GM19397 (cell line): Measurements from ENCODE around the gene ATXN7L1.
"Not testable (repeated sequence)": the region's sequence is repeated elsewhere in the genome, so short reads cannot be mapped to it uniquely, and the experiment has no call there.

Source experiments
- ATAC-seq: cut with Tn5 transposase; IDR thresholded peaks from one replicate; pipeline ENCODE4 v1.9.1; 2021; ENCODE audit warnings: mild to moderate bottlenecking, moderate library complexity; ENCODE audit not compliant: unreplicated experiment

The ATXN7L1 gene

DNA sequence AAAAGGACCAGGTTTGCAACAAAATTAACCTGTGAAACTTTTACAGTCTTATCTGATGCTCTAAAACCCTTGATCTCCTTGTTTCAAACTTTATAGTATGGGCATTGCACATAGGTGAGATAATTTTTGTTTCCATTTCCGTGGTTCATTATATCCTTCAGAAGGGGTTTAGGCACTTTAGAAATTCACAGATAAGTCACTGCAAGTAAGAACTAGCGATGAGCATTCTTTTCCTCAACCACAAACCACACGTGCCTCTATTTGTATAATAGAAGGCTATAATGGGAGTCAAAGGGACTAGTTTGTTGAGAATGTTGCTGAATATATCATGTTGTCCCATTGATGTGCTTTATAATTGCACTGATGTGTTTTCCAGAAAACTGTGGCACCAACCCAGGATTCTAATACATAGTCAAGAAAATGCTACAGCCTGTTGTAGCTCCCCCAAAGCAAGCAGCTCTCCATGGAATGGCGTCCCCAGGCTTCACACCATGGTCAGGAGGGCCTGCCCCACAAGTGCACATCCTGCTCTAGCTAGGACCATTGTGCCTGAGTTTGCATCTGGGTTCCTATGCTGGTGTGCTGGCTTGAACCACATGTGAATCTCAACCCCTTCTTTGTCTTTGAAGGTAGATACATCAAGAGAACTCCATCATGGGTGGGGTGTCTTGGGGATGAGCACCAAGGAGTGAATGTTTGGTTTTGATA is 14.0 kb upstream of the ATXN7L1 start:
- ATAC-seq, result no peak

DNA sequence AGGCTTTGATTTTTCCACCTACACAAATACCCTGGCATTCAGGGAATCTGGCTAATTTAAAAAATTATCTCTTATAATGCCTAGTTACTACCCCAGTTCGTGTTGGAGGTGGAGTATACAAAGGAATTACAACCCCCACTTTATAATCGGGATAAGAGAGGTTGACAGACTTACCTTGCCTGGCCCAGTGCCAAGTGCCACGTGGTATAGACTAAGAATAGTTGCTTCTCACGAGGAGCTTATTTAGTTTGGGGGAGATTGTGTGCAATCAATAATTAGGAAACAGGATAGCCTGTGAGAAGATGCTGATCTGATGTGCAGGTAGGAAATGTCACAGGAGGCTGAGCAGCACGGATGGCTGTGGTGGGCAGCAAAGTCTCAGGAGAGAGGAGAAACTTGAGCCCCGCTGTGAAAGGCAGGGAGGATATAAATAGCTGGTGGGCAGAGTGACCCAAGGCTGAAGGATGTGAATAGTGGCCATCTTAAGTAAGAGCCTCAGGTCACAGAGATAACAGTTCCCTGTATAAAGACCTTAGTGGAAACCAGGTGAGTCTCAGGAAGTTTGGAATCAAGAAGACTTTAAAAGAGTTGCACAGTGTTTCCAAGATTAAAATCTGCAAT is 11.3 kb upstream of the ATXN7L1 start:
- no peak for ATAC-seq

DNA sequence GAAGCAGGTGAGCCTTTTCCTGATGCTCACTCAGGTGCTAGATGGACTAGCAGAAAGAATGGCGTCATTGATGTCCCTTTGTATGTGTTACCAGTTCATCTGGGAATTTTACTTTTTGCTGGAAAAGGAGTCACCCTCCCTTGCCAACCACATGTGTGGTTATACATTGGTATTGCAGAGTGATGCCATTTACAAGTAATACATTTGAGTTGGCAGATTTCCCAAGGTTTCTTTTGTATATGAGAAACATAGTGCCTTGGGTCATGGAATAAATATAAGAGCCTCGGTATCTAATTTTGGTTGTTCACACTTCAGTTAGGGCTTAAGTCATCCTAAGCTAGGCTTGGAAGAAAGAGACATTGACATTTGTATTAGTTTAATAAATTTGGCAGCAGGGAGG is 10.4 kb upstream of the ATXN7L1 start:
- ATAC-seq, result no peak

DNA sequence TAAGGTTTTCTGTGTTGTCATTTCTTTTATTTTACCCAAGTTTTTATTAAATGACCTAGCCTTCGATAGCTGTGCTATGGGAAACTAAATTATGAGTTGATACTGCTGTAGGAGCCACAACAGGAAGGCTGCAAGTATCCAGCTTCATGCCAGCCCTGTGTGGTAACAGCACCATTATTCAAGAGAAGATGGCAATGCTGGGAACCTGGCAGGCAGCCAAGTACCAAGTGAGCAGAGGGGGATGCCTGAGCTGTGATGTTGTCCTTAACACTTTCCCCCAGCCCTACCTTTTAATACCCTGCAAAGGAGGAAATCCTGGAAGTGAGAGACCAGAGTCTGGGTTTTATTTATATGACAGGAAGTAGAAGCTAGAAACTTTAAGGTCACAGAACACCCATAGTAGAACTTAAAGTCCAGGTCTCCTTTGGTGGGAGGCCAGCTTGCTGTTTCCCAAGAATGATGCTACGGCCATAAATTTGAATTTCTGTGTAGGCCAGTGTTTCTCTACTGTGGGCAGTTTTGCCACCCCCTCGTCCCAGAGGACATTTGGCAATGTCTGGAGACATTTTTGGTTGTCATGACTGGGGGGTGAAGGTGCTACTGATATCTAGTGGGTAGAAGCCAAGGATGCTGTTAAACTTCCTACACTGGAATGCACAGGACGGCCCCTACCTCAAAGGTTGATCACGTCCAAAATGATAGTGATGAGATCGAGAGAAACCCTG is 9.2 kb upstream of the ATXN7L1 start:
- ATAC-seq, result no peak

DNA sequence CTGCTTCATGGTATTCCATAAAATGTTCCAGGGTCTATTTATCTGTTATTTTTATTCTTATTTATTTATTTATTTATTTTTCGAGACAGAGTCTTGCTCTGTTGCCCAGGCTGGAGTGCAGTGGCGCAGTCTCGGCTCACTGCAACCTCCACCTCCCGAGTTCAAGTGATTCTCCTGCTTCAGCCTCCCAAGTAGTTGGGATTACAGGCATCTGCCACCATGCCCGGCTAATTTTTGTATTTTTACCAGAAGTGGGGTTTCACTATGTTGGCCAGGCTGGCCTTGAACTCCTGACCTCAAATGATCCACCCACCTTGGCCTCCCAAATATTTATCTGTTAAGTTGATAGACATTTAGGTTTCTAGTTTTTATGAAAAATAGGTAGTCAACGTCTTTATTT is 6.8 kb upstream of the ATXN7L1 start:
- ATAC-seq, result not testable (repeated sequence)

DNA sequence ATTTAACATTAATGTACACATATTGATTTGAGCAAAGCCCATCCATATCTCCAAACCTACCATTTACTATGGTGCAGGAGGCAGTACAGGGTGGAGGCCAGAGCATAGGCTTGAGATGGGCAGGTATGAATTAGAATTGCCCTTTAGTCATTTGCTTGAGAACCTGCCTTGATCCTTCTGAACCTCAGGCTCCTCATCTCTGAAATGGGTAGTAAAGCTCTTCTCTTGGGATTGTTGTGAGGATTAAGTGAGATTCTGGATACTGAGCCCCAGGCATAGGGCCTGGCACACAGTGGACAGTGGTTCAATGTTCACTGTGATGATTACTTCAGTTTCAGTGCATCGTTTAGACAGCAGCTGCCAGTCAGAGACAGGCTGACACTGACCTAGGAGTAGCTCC is 5.0 kb upstream of the ATXN7L1 start:
- ATAC-seq, result no peak

DNA sequence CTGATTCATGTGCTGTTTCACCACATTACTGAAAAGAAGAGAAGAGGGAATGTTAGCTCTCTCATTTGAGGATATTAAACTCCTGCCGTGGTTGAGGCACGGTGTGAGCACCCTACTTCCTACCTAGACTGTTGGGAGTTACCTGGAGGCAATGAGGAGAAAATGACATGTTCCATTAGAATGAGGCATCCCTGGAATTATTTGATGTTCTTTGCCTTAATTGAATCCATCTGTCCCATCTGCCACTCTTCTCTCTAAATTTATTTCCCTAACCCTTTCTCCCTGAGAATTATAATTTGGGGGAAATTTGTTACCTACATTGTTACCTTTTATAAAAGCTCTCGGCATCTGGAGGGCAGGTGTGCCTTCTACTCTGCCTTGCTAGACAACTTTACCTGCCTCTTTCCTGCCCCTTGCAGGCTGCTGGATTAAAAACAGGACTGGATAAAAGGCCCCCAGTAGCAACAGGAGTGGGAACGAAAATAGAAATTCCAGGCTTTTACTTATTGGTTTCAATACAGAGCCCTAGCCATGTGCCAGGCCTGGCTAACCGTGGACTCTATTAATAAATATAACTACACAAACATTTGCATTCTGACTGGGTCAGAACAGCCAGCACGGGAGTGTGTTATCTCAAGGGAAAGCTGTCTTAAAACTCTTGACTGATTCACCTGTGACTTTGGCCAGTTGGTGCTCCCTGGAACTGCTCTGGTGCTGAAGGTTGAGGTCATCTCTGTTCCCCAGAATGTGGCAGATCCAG is 4.4 kb upstream of the ATXN7L1 start:
- ATAC-seq, result no peak

DNA sequence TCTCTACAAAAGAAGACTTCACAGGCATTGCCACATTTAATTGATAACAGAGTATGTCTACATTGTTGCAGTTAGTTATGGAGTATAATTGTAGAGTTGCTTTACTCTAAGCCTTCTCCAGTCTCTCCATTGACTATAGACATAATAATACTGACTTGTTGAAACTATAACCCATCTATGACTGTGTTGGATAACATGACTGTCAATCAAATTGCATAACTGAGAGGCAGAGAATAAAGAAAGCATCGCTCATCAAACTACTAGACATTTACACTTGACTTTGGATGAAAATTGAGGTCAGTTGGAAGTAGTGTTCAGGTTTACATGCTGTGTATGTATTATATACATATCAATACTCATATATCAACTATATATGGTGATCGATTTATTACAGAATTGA is 3.4 kb upstream of the ATXN7L1 start:
- no peak for ATAC-seq

DNA sequence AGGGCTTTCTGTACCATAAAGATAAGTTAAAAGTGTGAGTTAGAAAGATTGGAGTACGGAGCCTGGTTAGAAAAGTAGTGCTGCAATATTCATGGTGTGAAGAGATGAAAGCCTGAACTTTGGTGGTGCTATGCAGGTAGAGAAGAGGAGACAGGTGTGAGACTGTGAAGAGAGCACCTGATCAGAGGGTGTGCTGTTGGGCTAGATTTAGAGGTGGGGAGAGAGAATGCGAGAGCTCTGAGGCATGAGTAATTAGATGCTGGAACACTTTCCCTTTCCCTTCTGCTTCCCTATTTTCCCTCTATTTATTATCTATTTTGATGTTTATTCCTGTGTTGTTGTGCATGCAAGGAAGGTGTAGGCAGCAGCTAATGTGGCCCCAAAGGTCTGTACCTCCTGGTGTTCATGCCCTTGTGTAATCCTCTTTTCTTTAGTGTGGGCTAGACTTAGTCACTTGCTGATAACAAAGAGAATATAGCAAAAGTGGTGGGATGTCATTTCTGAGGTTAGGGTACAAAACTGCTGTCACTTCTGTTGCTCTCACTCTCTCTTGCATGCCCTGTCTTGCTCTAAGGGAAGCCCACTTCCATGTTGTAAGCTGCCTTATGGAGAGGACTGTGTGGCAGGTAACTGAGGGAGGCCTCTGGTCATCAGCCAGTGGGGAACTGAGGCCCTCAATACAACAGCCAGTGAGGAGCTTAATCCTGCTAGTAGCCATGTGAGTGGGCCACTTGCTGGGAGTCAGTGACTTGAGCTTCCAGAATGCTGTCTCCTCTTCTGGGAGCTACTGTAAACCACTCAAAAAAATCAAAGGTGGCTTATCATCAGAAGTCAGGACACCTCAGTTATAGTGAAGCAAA is 2.6 kb upstream of the ATXN7L1 start:
- ATAC-seq, result no peak

DNA sequence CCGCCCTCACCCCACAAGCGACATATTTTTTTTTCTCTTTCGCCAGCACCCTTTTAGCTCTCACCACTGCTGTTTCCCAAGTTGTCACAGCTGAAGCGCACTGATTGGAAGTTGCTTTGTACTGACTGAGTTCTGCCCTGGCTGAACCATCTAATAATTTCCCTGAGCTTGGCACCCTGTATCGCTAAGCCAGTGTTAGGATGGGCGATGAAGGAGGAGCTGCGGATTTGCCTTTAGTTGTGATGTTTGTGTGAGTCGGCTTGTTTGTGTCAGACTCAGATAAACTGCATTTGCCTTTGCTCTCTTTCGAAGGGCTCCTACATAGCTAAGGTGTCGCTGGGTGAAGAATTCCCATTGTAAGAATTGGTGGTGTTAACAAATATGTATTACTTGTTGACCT is 1.3 kb upstream of the ATXN7L1 start:
- no peak for ATAC-seq

DNA sequence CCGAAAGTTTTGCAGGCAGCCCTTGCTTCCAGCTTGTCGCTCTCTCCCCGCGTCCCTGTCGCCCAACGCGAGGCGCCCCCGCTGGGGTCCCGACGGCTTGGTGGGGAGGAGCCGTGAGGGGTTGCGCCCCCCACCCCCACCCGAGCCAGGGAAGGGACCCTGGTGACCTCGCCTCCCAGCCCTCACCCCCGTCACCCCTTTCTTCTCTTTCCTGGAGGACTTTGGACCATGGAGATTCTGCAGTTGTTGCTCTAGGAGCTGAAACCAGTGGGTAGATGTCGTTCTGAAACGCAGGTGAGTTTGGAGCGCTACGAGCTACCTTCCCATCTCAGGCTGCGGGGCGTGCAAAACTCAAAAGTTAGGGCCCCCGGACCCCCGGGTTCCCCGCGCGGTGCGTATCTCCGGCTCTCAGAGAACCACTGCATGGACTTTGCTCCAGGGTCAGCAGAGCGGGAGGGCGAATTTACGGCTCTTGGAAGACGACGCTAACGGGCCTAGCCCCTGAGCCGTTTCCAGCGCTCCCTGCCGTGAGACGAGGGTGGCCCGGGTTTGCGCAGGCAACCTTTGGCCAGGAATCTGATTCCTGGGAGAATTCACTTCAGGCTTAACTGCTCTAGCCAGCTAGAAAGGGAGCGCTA is 684 bp upstream of the ATXN7L1 start:
- ATAC-seq, result no peak

DNA sequence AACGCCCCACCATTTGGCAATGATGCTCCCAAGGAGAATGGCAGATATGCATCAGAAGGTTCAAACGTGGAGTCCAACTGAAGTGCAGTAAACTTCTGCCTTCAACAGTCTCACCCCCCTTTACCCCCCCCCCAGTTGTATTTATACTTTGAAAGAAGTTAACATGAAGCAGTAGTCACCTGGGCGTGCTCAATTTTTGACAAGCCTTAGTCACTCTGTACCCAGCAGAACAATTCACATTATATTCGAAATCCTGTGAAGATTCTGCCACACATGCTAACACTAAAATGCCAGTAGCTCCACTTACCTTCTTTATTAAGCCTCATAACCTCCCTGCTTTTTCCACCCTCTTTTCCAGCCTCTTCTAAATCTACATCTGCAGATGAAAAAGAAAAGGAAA is 894 bp downstream of the ATXN7L1 start:
- ATAC-seq, result no peak

DNA sequence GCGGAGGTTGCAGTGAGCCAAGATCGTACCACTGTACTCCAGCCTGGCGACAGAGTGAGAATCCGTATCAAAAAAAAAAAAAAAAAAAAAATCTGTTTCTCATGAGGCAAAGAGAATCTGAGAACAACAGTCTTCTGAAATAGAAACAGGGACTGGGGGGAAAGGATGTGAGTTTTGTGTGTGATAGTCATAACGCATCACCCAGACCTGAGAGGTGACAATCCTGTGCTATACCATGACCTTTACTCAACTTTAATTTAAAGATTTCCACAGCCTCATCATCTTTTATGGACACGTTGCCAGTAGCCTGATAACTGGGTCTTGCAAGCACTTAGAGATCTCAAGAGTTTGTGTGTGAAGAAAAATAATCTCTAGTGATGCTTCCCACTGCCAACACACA is 2.3 kb downstream of the ATXN7L1 start:
- no peak for ATAC-seq

DNA sequence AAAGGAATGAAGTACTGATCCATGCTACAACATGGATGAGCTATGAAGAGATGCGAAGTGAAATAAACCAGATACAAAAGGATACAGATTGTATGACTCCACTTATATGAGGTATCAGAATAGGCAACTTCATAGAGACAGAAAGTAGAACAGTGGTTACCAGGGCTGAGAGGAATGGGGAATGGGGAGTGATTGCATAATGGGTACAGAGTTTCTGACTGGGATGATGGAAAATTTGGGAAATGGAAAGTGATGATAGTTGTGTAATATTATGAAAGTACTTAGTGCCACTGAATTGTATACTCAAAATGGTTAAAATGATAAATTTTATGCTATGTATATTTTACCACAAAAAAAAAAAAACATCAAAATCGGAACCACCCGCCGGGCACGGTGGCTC is 3.9 kb downstream of the ATXN7L1 start:
- ATAC-seq, result no peak

DNA sequence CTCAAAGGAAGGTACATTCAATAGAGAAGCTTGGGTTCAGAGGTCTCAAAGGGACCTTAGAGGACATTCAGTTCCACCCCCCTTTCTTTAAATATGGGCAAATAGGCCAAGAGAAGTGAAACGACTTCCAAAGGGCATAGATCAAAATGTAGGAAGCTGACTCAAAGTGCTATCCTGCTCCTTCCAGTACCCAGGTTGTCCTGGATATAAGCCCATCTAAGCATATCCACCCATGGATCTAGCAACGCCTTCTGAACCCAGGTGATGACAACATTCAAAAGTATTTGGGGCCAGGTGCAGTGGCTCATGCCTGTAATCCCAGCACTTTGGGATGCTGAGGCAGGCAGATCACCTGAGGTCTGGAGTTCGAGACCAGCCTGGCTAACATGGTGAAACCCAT is 5.3 kb downstream of the ATXN7L1 start:
- no peak for ATAC-seq

DNA sequence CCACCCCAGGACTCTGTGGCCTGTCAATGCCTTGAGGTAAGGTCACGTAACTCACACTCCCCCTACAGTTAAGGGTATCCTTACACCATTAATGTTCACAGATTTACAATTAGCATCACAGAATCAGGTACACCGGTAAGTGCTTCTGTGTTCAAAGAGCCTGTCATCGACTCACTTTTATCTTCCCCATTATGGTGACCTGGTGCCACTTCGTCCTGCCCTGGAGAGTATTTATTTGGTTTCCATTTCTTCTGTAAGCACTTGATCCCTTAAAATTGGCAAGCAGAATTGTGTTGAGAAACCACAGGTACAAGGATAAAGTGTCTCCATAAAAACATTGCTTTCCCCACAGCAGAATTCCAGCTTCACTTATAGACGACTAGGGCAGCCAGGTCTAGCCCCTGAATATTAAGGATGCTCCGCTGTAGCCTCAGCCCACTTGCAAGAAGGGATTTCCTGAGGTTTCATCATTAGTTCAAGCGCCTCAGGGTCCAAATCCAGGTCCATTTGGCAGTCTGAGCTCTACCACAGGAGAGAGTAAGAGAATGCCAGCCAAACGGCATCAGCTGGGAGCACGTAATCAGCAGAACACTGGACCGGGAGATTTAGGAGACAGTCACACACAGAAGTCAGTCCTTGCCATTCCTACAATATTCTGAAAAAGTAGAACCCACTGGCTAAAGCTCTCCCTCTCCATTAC is 10.1 kb downstream of the ATXN7L1 start:
- no peak for ATAC-seq

DNA sequence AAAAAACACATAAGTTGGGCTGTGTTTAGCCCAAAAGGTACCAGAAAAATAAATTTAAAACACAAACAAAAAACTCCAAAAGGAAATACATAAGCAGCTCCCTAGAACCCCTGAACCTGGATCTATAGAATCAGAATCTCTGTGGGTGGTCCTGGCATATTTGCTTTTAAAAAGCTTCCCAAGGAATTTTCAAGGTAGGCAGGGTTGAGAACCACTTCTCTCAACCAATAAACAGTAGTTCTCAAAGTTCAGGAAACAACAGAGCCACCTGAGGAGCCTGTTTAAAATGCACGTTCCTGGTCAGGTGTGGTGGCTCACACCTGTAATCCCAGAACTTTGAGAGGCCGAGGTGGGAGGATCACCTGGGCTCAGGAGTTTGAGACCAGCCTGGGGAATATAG is 12.5 kb downstream of the ATXN7L1 start:
- no peak for ATAC-seq

DNA sequence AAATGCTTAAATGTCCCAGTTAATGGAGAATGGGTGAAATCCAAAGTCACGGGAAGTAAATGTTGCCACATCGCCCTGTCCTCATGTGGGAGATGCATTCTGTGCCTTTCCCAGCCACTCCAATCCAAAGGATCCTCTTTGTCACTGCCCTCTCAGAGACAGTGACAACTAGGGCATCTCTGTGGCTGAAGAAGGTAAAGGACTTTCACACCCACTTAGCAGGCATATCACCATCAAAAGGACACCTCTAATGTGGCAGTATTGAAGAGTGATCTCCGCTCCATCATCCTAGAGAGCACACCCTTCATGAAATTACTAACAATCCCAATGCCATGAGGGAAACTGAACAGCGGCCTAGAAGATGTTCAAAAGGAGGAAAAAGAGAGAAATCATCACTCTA is 13.6 kb downstream of the ATXN7L1 start:
- ATAC-seq, result no peak

DNA sequence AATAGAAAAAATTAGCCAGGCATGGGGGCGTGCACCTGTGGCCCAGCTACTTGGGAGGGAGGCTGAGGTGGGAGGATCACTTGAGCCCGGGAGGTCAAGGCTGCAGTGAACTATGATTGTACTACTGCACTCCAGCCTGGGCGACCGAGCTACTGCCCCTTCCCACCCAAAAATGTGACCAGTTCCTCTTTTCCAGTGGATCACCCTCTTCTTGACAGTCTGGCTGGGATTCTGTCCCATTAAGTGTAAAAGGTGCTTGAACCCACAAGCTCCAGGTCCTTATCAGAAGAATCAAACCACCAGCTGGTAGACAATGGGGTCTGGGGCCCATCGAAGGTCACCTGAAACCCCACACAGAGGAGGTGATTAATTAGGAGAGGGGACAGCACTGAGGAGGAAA is 14.1 kb downstream of the ATXN7L1 start:
- no peak for ATAC-seq

DNA sequence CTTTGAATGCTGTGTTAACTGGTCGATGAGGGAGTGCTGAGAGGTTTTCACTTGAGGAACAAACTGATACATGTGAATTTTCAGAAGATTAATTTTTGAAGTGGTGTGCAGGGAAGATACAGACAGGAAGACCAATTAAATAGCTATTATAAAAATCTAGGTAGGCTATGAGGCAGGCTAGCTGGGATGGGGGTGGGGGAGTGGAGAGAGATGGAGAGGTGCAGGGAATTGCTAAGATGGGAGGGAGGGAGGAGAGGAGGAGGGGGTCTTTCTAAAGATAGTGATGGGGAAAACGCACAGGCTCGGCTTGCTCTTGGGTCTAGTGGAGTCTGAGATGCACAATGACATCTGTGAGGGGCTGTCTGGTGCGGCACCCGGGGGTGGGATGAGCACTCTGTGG is 15.2 kb downstream of the ATXN7L1 start:
- no peak for ATAC-seq
